Smooth muscle cell (in vitro differentiated cells): ENCODE measurements around the gene MCC. TPM values are rescaled to one million over a fixed set of nuclear protein-coding genes. Genes with fewer than 3 reads are reported as not detected.

Source experiments
- DNase-seq: peaks from one replicate; lab custom pipeline; 2025; ENCODE audit not compliant: unreplicated experiment; lab: John Stamatoyannopoulos, UW
- H2AFZ ChIP-seq: fragments of 200-600 bp; sonication (generic); 2 replicates; pipeline ENCODE4 v1.6.0; 2016; ENCODE audit warnings: antibody characterized with exemption, low read depth, mild to moderate bottlenecking
- H3F3A ChIP-seq: fragments of 200-600 bp; sonication (generic); 2 replicates; pipeline ENCODE4 v1.6.0; 2017; ENCODE audit warnings: antibody characterized with exemption, low read depth
- H3K27ac ChIP-seq: fragments of 200-600 bp; sonication (generic); 2 replicates; pipeline ENCODE4 v1.5.1; 2016; ENCODE audit warnings: low read depth, mild to moderate bottlenecking
- H3K27me3 ChIP-seq: fragments of 200-600 bp; sonication (generic); 2 replicates; pipeline ENCODE4 v1.6.1; 2016; ENCODE audit warnings: low read depth, mild to moderate bottlenecking
- H3K36me3 ChIP-seq: fragments of 200-600 bp; sonication (generic); 2 replicates; pipeline ENCODE4 v1.5.1; 2016; ENCODE audit warnings: low read depth
- H3K4me1 ChIP-seq: fragments of 200-600 bp; sonication (generic); 2 replicates; pipeline ENCODE4 v1.5.1; 2016; ENCODE audit warnings: low read depth
- H3K4me2 ChIP-seq: fragments of 200-600 bp; sonication (generic); 2 replicates; pipeline ENCODE4 v1.6.0; 2016; ENCODE audit warnings: mild to moderate bottlenecking
- H3K4me3 ChIP-seq: fragments of 200-600 bp; sonication (generic); 2 replicates; pipeline ENCODE4 v1.5.1; 2016; ENCODE audit warnings: mild to moderate bottlenecking
- H3K79me2 ChIP-seq: fragments of 200-600 bp; sonication (generic); 2 replicates; pipeline ENCODE4 v1.6.0; 2016; ENCODE audit warnings: low read depth, mild to moderate bottlenecking
- H3K9ac ChIP-seq: fragments of 200-600 bp; sonication (generic); 2 replicates; pipeline ENCODE4 v1.6.0; 2016; ENCODE audit warnings: low read depth
- H3K9me3 ChIP-seq: fragments of 200-600 bp; sonication (generic); replicated peaks from 2 replicates; pipeline ENCODE4 v1.5.1; 2016; ENCODE audit warnings: low read depth
- H4K20me1 ChIP-seq: fragments of 200-600 bp; sonication (generic); 2 replicates; pipeline ENCODE4 v1.6.0; 2016; ENCODE audit warnings: low read depth
- CTCF ChIP-seq: fragments of 200-600 bp; sonication (generic); IDR thresholded peaks from 2 replicates; pipeline ENCODE4 v1.5.1; 2017; ENCODE audit warnings: borderline replicate concordance, mild to moderate bottlenecking, antibody characterized with exemption; ENCODE audit not compliant: insufficient read depth, poor library complexity, severe bottlenecking
- WGBS: methylation state at CpG from one replicate; pipeline ENCODE4 v1.1.7; 2016; ENCODE audit warnings: low lambda C conversion rate; 5-methylcytosine and 5-hydroxymethylcytosine counted together
- polyA plus RNA-seq: library from polyadenylated mRNA; unstranded; fragments of >200 nt; fragmentation: Nextera tagmentation; extraction: Ambion mirVana; gene quantifications from 2 replicates; pipeline ENCODE4 v1.2.1, GENCODE V29; 2016
- total RNA-seq: library from RNA; depleted of rRNA; stranded (reverse); fragments of >200 nt; gene quantifications from 2 replicates; pipeline ENCODE4 v1.2.3, GENCODE V29; 2014

MCC gene
- total and polyA plus RNA-seq, 2 experiments from 2014 or later: 5.8 to 19.2 TPM

GRCh38 chr5:113257545-113257944 lies 230.7 kb downstream of the MCC start:
- TF ChIP-seq CTCF: no peak

GRCh38 chr5:113256671-113257452 lies 231.4 kb downstream of the MCC start:
- Histone ChIP-seq H3K36me3 (no peaks in the 10 kb centered on the region), H3K27ac (no peak overlapping the region), H3K27me3 (no peaks in the 10 kb centered on the region), H3F3A (no peaks in the 10 kb centered on the region), H2AFZ (no peak overlapping the region), H4K20me1 (peaks cover 73% of the 10 kb centered on the region), H3K79me2 (peaks cover 10% of the 10 kb centered on the region), H3K9ac (no peak overlapping the region), H3K4me2 (no peak overlapping the region), H3K4me1 (no peaks in the 10 kb centered on the region), H3K4me3 (no peak overlapping the region), H3K9me3 (no peaks in the 10 kb centered on the region)
- WGBS: 77% methylated on average over 4 of the region's 4 CpGs
- DNase-seq: no peak
- TF ChIP-seq CTCF: no peak

More at GRCh38 chr5:113257545-113257944, 230.7 kb downstream of the MCC start:
- Histone ChIP-seq H3K27me3 (no peaks in the 10 kb centered on the region), H3K4me3 (no peak overlapping the region), H3K27ac (no peak overlapping the region), H4K20me1 (peaks cover 75% of the 10 kb centered on the region), H3K9ac (no peak overlapping the region), H3K36me3 (no peaks in the 10 kb centered on the region), H2AFZ (no peak overlapping the region), H3K79me2 (peaks cover 10% of the 10 kb centered on the region), H3F3A (no peaks in the 10 kb centered on the region), H3K4me1 (no peaks in the 10 kb centered on the region), H3K4me2 (no peak overlapping the region), H3K9me3 (no peaks in the 10 kb centered on the region)
- DNase-seq: no peak
- WGBS: 79% methylated on average over 7 of the region's 7 CpGs

- Histone ChIP-seq H3F3A (no peaks in the 10 kb centered on the region), H3K79me2 (no peaks in the 10 kb centered on the region), H3K27me3 (no peaks in the 10 kb centered on the region), H3K27ac (no peak overlapping the region), H4K20me1 (peaks cover 67% of the 10 kb centered on the region), H3K4me1 (no peaks in the 10 kb centered on the region), H3K4me2 (peak overlapping the region; percentile 54), H3K4me3 (no peak overlapping the region), H3K36me3 (no peaks in the 10 kb centered on the region), H2AFZ (no peak overlapping the region), H3K9ac (no peak overlapping the region), H3K9me3 (no peaks in the 10 kb centered on the region)
- no peak for DNase-seq
- no peak for TF ChIP-seq CTCF
- WGBS: 48% methylated on average over 5 of the region's 5 CpGs
These were observed 232.5 kb downstream of the MCC start for GRCh38 chr5:113255579-113256386.
